GM19455 (cell line): Measurements from ENCODE around the gene NEAT1.
A peak's percentile ranks its signal among the peaks of the same experiment; 100 is the strongest.

Experiments
- ATAC-seq: cut with Tn5 transposase; IDR thresholded peaks from one replicate; pipeline ENCODE4 v1.9.1; 2021; ENCODE audit not compliant: unreplicated experiment

NEAT1 gene

GRCh38 chr11:65422633-65423515 lies at the start of gene NEAT1:
Gene NEAT1, plus strand, starts transcription at chr11:65422798.
- no peak for ATAC-seq

GRCh38 chr11:65373839-65374580 lies 48.6 kb upstream of the NEAT1 start:
- no peak for ATAC-seq

- no peak for ATAC-seq
Observed at GRCh38 chr11:65375012-65375411, 47.6 kb upstream of the NEAT1 start.

GRCh38 chr11:65376138-65376713 lies 46.4 kb upstream of the NEAT1 start:
- ATAC-seq, result no peak

- no peak for ATAC-seq
Observed at GRCh38 chr11:65377036-65377435, 45.6 kb upstream of the NEAT1 start.

- ATAC-seq, result no peak
Observed at GRCh38 chr11:65377777-65378176, 44.8 kb upstream of the NEAT1 start.

GRCh38 chr11:65378208-65378927 lies 44.2 kb upstream of the NEAT1 start:
- ATAC-seq, result no peak

GRCh38 chr11:65378928-65379638 lies 43.5 kb upstream of the NEAT1 start:
- ATAC-seq, result no peak

- no peak for ATAC-seq
Observed at GRCh38 chr11:65379698-65380459, 42.7 kb upstream of the NEAT1 start.

GRCh38 chr11:65380460-65381119 lies 42.0 kb upstream of the NEAT1 start:
- ATAC-seq, result no peak

GRCh38 chr11:65381716-65382032 lies 40.9 kb upstream of the NEAT1 start:
- no peak for ATAC-seq

- ATAC-seq, result peak; percentile 58
Observed at GRCh38 chr11:65382033-65382803, 40.4 kb upstream of the NEAT1 start, which contains the start of gene SLC25A45. Gene SLC25A45, minus strand, starts transcription at chr11:65382646. Its CDS starts 695 bp downstream, at chr11:65381951.

GRCh38 chr11:65382804-65383368 lies 39.7 kb upstream of the NEAT1 start:
- ATAC-seq, result no peak

GRCh38 chr11:65383778-65384177 lies 38.8 kb upstream of the NEAT1 start:
- ATAC-seq, result no peak

GRCh38 chr11:65384301-65384889 lies 38.2 kb upstream of the NEAT1 start:
- no peak for ATAC-seq

- no peak for ATAC-seq
Observed at GRCh38 chr11:65386307-65387140, 36.1 kb upstream of the NEAT1 start, which contains the start of gene FRMD8. Gene FRMD8, plus strand, starts transcription at chr11:65386637. Its CDS starts 400 bp downstream, at chr11:65387037.

- no peak for ATAC-seq
Observed at GRCh38 chr11:65388731-65389130, 33.9 kb upstream of the NEAT1 start.
